NCI-H1092 treated with DMSO at 0.1 percent for 48 hours (cell line): ENCODE results near the gene EGF.

ENCODE experiments used
- DNase-seq: peaks from one replicate; lab custom pipeline; 2025; lab: John Stamatoyannopoulos, UW

The EGF gene

DNA sequence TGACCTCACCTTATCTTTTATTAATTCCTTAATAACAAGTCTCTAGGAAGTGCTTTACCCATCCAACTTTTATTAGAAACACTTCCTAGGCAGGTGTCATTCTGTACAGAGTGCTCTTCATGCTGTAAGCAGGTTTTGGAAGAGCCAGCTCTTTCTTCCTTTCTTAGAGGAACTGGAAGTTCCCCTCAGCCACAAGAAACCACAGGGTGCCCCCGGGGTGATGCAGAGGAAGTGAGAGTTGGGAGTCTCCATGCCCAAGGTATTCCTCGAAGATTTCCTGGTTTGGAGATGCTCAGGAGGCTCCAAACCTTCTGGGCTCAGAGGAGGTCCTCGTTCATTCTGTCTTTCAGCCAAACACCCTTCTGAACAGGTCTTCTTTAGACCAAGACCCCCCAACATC is 83.8 kb downstream of the EGF start:
- DNase-seq, result no peak

DNA sequence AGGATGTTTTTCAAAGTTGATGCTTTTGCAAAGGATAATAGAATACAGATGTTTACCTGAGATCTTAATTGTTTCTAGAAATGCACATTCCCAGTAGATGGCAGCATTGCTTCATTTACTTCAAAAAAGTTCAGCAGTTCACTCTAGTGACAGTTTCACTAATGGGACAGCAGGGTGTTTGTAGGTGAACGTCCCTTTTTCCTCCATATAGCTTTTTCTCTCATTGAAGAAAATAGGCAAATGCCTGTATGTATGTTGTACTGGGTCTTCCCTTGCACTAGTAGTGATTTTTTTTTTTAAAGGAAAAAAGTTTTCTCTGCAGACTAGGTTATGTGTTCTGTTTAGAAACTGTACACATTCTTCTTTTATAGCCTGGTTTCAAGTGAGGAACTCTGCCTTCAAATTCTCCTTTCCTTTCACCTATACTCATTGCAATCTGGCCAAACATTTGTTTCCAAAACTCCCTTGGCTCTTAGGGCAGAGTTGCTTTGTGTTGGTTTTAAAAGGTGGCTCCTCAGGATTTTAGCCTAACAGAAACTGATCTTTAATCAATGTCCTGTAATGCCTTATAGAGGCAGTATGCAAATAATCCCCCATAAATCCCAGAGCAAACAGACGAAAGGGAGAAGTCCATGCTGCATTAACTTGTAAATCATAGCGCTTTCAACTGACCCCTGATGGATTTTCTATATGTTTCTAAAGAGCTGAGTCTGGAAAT is 86.3 kb downstream of the EGF start:
- peak; percentile 7 for DNase-seq

DNA sequence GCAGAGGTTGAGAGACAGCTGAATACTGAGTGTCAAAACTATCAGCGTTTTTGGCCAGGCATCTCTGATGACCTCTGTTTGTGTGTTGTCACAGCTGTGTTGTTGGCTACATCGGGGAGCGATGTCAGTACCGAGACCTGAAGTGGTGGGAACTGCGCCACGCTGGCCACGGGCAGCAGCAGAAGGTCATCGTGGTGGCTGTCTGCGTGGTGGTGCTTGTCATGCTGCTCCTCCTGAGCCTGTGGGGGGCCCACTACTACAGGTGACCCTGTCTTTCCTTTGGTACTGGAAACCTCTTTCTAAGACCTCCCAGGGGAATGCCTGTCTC is 86.9 kb downstream of the EGF start:
- no peak for DNase-seq

DNA sequence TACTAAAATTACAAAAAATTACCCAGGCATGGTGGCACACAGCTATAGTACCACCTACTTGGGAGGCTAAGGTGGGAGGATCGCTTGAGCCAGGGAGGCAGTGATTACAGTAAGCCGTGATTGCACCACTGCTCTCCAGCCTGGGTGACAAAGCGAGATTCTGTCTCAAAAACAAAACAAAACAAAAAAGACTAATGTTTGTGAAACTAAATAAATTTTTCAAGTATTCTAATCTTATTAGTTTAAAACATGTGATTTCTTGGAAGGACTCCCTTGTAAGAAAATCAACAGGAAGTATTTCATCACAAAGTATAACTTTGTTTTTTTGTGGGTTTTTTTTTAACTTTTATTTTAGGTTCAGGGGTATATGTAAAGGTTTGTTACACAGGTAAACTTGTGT is 89.6 kb downstream of the EGF start:
- no peak for DNase-seq

DNA sequence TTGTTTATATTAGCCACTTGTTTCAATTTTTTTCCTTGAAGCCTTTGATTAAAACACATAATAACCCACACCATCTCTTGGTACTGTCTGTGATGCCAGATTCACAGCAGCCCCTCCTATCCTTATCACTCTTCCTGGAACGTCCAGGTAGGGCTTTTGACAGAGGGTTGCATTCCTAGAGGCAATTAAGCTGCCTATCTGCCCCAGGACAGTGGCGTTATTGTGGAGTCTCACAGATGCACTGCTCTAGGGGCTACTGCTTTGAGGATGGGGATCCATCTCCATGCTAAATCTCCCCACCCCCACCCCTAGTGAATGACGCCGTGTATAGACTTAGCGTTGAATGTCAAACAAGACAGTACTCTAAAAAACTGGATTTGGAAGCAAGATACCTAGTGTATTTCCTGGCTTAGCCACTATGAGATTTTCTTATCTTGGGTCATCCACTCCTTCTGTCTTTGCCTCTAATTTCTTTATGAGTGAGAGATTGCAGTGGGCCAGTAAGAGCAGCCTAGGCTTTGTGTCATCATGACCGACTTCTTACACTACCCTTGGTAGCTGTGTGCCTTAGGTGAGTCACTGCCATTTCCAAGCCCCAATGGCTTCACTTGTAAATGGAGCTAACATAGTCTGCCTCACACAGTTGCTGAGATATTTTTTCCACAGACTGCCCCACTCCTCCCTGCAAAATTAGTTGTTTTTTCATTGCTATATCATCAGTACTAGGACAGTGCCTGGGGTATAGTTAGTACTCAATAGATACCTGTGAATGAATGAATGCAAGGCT is 90.9 kb downstream of the EGF start:
- DNase-seq, result no peak

DNA sequence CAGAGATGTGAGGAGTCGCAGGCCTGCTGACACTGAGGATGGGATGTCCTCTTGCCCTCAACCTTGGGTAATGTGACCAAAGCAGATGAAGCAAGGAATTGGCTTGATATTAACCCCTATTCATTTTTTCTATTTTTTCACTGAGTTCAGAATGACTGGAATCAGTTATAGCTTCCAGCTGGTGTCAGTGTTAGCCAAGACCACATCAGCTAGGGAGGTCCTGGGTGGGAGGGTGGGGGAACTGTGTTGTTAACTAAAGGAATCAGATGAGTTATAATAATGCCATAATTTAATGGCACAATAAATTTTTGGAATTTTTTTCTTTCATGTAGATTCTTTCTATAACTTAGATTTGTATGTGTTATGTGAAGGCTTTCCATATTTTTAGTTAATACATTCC is 91.9 kb downstream of the EGF start:
- no peak for DNase-seq

DNA sequence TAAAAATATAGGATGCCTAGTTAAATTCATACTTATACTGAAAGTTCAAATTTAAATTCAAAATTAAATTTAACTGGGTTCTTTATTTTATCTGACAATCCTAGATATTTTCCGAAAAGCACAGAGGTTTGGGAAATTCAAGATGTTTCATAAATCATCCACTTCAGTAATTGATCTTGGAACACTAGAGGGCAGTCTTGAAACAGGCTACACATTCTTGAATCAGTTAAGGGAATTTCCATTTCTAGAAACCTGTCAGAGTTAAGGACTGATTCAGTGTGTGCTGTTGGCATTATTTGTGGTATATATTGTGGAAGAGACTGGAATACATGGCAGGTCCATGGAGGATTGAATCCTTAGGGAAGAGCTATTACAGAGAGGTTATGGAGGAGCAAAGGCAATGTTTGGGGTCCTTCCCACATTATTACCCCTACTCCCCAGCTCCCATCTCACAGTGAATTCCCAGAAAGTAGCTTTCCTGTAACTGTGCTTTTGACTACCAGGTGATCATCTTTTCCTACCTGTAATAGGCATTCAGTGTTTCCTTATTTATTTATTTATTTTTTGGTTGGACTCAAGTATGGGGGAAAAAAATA is 92.9 kb downstream of the EGF start:
- DNase-seq, result peak; percentile 41

DNA sequence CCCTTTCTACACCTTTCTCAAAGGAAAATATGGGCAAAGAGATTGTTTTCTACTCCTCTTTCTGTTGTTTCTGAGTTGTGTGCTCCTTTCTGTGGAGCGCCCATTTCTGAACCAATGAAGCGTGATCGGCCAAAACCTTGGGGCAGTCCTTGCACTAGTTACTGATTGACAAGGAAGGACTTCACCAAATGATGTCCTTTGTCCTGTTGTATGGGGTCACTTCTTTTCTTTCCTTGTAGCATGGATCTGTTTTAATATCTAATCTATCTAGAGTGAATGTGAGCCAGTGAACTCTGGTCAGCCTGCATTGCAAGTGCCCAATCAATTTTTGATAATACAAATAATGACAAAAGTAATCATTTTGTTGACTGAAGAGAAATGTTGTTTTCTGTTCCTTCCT is 94.5 kb downstream of the EGF start:
- no peak for DNase-seq

DNA sequence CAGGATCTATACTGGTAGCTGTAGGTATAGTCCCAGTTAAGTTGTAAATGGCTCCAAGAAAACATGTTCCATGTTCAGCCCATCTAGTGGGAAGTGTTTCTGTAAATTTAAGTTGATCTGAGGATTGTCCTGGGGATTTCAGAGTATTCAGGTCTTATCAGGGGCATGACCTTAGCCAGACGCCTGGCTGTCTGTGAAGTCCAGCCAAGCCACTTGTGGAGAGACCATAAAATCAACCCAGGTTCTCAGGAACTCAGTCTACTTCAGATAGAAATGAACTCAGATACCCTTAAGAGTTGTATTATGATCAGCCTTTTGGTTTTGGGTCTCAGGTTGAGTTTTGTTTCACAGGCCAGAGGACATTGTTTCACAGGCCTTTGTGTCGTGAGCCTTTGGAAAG is 95.9 kb downstream of the EGF start:
- DNase-seq, result no peak

DNA sequence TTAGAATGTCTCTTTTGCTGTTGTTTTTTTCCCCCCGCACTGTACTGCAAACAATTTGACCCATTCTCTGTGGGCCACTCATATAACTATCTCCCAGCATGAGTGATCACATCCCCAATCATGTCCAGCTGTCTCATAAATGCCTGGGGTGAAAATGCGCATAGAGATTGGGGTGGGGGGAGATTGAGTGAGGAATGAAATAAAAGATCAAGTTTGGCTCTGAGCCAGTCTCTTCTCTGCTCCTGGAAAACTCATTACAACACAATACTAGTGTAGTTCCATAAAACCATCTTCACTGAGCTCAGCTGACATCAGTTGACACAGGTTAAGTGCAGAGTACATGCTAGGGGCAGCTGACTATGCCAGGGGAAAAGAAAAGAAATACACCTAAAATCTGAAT is 96.9 kb downstream of the EGF start:
- no peak for DNase-seq

DNA sequence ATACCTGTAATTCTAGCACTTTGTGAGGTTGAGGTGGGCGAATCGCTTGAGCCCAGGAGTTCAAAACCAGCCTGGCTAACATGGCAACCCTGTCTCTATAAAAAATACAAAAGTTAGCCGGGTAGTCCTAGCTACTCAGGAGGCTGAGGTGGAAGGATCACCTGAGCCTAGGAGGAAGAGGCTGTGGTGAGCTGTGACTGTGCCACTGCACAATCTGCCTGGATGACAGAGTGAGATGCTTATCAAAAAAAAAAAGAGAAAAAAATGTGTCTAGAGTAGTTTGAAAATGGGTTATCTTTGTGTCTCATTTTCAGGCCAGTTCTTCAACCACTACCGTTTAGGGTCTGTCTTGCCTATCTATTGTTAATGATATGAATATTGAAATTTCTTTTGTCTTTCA is 98.1 kb downstream of the EGF start:
- no peak for DNase-seq

DNA sequence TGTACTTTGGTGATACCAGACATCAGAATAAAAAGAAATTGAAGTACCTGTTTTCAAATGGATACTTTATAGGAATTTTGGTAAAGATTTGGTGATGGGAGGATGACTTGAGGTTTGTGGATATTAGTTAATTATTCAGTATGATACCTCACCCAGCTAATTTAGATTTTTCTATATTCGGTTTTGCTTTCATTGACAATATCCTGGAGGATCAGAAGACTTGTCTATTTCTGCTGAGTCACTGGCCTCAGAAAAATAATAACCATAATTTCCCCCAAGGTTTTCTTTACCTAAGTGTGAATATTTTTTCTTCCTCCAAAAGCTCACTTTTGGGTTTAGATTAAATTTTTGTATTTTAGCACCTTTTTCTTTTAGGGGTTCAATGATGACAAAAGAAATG is 100.2 kb downstream of the EGF start:
- DNase-seq, result no peak

DNA sequence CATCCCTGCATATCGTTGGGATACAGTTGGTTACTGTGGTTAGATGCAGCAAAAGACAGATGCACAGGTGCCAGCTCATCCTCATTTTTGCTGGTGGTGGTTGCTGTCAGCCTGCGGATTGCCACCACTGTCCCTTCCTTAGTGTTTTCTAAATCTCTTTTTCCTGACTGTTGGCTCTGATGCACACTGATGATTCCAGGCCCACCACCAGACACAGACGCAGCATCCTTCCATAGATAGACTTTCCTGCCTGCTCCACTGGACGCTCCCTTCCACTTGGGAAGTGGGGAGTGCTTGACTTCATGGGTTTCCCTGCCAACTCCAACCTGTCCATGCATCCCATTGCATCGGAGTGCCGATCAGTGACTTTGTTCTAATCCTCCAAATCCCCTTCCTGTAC is 101.5 kb downstream of the EGF start:
- DNase-seq, result no peak

DNA sequence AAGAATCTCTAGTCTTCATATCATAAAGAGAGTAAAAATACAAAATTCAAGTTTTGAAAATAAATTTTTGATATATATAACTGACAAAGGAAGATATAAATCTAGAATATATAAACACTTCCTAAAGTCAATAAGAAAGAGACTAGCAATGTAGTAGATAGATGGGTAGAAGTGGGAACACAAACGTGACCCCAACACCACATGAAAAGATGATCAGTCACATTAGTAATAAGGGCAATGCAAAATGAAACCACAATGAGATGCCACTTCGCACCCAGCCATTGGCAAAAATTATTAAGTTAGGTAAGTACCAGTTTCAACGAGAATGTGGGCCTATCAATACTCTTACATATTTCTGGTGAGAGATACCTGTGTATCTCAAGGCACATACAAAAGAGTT is 106.5 kb downstream of the EGF start:
- no peak for DNase-seq

DNA sequence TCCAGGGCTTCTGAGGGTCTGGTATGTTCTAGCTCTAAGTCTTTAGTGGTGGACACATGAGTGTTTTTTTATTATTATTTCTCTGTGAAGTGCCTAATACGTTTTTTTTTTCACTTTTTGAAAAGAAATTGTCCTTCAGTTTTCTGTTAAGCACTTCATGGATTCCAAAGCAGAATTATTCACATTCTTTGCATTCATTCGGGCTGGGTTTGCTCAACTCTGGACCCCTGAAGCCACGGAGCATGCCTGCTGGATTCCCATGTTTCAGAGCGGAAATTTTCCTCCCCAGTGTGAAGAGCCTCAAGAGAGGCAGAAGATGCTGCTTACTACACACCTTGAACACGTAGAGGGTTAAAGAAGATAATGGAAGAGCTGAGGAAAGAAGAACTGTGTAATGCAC is 107.5 kb downstream of the EGF start:
- no peak for DNase-seq

DNA sequence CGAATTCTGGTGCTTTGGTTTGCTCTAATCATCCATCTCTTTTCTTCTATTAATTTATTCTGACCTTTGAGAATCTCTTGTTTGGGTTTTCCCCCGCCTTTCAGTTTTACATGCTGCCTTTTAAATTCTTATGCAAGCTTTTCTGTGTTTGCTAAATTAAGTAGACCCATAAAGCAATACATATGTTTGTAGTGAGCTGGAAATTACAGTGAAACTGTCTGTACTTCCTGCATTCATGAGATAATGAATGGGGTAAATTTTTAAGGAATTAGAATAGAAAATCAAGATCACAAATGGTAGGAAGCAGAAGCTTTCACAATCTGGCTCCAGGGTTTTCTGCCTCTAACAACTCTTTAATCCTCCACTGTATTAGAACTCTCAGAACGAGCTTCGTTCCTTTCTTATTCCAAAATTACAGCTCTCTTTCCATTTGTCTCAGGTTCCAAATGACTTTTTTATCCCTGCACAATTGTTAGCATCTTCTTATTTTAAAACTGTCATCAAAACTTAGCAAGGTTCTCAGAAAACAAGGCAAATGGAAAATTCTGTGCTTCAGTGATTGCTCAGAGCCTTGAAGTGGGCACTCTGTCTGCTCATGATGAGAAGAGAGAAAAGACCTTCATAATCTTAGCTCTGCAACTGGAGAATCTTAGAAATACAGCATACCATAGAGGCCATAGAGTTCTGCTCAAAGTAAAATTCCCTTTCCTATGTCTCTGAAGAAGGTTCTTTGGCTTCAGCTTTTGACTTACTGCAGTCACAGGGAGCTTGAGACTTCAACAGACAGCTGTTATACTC is 108.2 kb downstream of the EGF start:
- DNase-seq, result no peak

DNA sequence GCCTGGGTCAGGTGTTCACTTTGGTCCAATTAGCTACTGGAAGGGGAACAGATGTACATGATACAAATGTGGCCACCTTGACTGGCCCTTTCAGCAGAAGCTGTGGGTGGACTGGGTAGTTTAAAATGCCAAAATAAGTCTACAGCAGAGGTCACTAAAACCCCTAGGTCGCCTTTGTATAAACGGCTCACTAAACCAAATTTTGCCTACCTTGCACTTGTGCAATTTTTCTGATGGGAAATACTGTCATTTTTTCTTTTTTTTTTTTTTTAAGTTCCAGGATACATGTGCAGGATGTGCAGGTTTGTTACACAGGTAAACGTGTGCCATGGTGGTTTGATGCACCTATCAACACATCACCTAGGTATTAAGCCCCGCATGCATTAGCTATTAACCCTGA is 109.8 kb downstream of the EGF start:
- no peak for DNase-seq

DNA sequence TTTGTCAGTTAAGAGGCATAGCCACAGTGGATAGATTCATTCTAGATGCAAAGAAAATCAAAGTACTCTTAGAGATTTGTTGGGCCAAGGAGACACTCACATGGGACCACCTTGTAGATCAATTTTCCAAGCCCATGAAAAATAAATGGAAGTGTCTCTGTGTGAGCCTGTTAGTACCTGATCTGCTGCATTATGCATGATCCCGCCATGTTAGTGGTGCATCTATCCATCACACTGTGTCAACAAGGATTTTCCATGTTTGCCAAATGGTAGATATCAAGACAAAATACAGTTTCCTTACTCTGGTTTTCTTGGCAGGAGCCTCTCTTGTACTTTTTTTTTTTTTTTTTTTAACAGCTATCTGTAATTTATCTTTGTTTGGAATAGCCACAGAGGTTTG is 112.4 kb downstream of the EGF start:
- DNase-seq, result no peak

DNA sequence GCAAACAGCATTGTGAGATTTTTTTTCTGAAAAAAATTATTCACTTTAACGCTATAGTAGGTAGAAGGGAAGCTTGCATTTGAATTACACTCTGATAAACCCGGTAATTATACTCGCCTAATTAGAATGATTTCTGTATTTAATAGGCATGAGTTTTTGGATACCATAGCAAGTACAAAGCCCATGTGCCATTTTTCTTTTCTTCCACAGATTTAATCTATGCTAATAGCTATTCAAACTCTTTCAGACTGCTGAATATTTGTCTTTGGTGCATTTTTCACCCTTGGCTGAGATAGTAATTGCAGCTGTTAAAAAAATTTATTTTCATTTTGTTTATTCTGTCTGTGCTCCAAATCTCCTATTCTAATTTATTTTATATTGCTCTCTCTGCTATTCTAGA is 113.0 kb downstream of the EGF start:
- DNase-seq, result no peak

DNA sequence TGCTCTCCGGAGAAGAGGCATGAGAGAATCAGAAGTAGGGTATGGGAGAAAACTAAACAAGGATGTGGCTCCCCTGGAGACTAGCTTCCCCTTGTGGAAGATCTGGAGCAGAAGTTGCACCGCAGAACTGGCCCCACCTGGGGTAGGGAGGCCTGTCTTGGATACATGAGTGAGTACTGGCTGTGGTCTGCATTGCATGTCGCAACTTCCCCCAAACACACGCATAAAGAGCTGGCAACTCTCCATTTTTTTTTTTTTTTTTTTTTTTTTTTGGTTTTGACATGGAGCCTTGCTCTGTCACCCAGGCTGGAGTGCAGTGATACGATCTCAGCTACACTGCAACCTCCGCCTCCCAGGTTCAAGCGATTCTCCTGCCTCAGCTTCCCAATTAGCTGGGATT is 119.9 kb downstream of the EGF start:
- no peak for DNase-seq

DNA sequence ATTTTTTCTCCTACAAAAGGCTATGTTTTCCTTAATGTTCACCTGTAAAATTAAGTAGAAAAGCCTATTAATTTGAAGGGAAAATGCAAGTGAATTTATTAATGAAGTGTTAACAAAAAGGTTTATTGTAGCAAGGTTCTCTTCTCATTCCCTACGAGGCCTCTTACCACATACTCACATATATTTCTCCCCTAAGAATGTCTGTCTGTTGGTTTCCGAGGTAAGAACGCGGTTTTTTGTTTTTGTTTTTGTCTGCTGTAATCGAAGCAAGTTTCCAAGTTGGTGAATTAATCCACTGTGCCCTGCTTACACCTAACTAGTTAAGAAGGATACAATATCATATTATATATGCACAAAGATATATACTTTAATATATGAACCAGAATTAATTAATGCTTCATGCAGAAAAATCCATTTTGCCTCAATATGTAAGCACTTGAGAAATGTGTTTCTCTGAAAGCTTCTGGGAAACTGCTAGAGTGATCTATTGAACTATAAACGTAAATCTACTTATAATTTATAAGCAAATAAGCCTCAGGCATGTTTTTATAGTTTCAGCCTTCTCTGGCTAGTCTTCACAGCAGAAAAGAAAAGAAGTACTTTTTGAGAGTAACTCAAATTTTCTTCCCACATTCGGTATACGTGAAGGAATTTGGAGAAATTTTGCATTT is 120.8 kb downstream of the EGF start:
- no peak for DNase-seq

DNA sequence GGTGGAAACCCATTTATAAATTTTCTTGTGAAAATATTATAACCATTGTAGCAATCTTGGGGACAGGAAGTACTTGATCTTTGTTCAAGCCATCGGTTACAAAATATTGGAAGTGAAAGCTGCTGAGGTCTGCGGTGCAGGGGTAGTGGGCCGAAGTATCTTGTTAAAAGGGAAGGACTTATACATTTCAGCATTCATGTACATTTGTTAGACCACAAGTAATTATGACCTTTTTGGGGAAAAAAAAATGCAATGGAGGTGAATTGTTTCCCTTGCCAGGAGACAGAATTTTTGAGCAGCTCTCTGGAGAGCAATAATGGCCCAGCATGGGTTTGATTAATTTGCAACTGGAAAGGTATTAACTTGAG is 121.3 kb downstream of the EGF start:
- DNase-seq, result no peak
